ENCODE measurements around the gene RCE1. TPM values are rescaled to one million over a fixed set of nuclear protein-coding genes. Genes with fewer than 3 reads are reported as not detected.

RCE1 gene
- total RNA-seq, 1 experiment from 2014 or later = 24.1 TPM

- no peak for DNase-seq (ENCODE audit: extremely low read depth, low read depth)
These were observed 41.2 kb downstream of the RCE1 start for GRCh38 chr11:66884443-66884842.

GRCh38 chr11:66885469-66885868 lies 42.2 kb downstream of the RCE1 start:
- no peak for DNase-seq (ENCODE audit: extremely low read depth, low read depth)

- no peak for DNase-seq (ENCODE audit: extremely low read depth, low read depth)
These were observed 42.8 kb downstream of the RCE1 start for GRCh38 chr11:66885950-66886440.

- peak; percentile 35 for DNase-seq (ENCODE audit: extremely low read depth, low read depth)
These were observed 43.5 kb downstream of the RCE1 start for GRCh38 chr11:66886671-66887221.

GRCh38 chr11:66887526-66887925 lies 44.3 kb downstream of the RCE1 start:
- DNase-seq (ENCODE audit: extremely low read depth, low read depth) = no peak

- no peak for DNase-seq (ENCODE audit: extremely low read depth, low read depth)
These were observed 45.0 kb downstream of the RCE1 start for GRCh38 chr11:66888282-66888681.

- no peak for DNase-seq (ENCODE audit: extremely low read depth, low read depth)
These were observed 46.7 kb downstream of the RCE1 start for GRCh38 chr11:66889960-66890359.

- DNase-seq (ENCODE audit: extremely low read depth, low read depth) = peak; percentile 91
These were observed 48.8 kb downstream of the RCE1 start for GRCh38 chr11:66891851-66892660.

- DNase-seq (ENCODE audit: extremely low read depth, low read depth) = no peak
These were observed 49.7 kb downstream of the RCE1 start for GRCh38 chr11:66892911-66893310.

GRCh38 chr11:66894141-66894540 lies 50.9 kb downstream of the RCE1 start:
- DNase-seq (ENCODE audit: extremely low read depth, low read depth) = no peak

Other genes with a start within 250 kb of the RCE1 start
- 36.9 and 38.1 TPM in 2 replicates for gene RBM14, start 226.8 kb upstream of the RCE1 start, total RNA-seq (2014; rRNA removed; shearing (Covaris generic))
- gene RBM4, start 204.7 kb upstream of the RCE1 start, total RNA-seq (2014; rRNA removed; shearing (Covaris generic)) = 64.3 and 69.4 TPM in 2 replicates
- gene RBM4B, start 165.6 kb upstream of the RCE1 start, total RNA-seq (2014; rRNA removed; shearing (Covaris generic)) = 14.1 and 17.2 TPM in 2 replicates
- 17.0 and 17.4 TPM in 2 replicates for gene SPTBN2, start 114.2 kb upstream of the RCE1 start, total RNA-seq (2014; rRNA removed; shearing (Covaris generic))
- gene LRFN4, start 13.6 kb downstream of the RCE1 start, total RNA-seq (2014; rRNA removed; shearing (Covaris generic)) = 30.5 and 32.4 TPM in 2 replicates
- 22.2 and 25.5 TPM in 2 replicates for gene PC, start 114.9 kb downstream of the RCE1 start, total RNA-seq (2014; rRNA removed; shearing (Covaris generic))
- gene C11orf86, start 131.9 kb downstream of the RCE1 start, total RNA-seq (2014; rRNA removed; shearing (Covaris generic)) = not detected in 2 replicates
- 0.32 and 0.52 TPM in 2 replicates for gene SYT12, start 179.7 kb downstream of the RCE1 start, total RNA-seq (2014; rRNA removed; shearing (Covaris generic))
- 6.5 and 8.9 TPM in 2 replicates for gene RHOD, start 213.4 kb downstream of the RCE1 start, total RNA-seq (2014; rRNA removed; shearing (Covaris generic))

Data from NCI-H460 (cell line).